PC-3 (cell line): ENCODE data around the gene HSPA12B. TPM values are rescaled to one million over a fixed set of nuclear protein-coding genes. Genes with fewer than 3 reads are reported as not detected.

ENCODE experiments used
- ATAC-seq: fragments of 200-7000 bp; cut with Tn5 transposase; 2 replicates; pipeline ENCODE4 v1.9.1; 2020; ENCODE audit warnings: mild to moderate bottlenecking, moderate library complexity
- BruUV-seq: library from RNA; stranded (reverse); fragments of 400-500 nt; replicated peaks from 2 replicates; lab custom pipeline; 2021; lab: Mats Ljungman, UMichigan
- CTCF ChIA-PET: fragments of 300-600 bp; sonication (Branson Sonifier 250); formaldehyde crosslinking; loops from one replicate; lab custom pipeline; 2022; ENCODE audit warnings: antibody characterized with exemption; lab: Charles Lee
- POLR2A ChIA-PET: fragments of 300-600 bp; sonication (Branson Sonifier 250); formaldehyde crosslinking; loops from one replicate; lab custom pipeline; 2022; ENCODE audit warnings: antibody characterized with exemption; ENCODE audit not compliant: unreplicated experiment; lab: Charles Lee
- DNase-seq: peaks from one replicate; pipeline ENCODE4 v3.0.0-alpha.2; 2015
- H2AFZ ChIP-seq: fragments of 300-600 bp; sonication (generic); 2 replicates; pipeline ENCODE4 v1.6.0; 2016; ENCODE audit warnings: antibody characterized with exemption, low read length
- H3F3A ChIP-seq: fragments of 300-600 bp; sonication (generic); one replicate; pipeline ENCODE4 v1.6.0; 2017; ENCODE audit warnings: antibody characterized with exemption, low read length, control low read depth, mild to moderate bottlenecking; ENCODE audit not compliant: unreplicated experiment
- H3K27ac ChIP-seq: fragments of 300-600 bp; sonication (generic); 2 replicates; pipeline ENCODE4 v1.5.1; 2016; ENCODE audit warnings: mild to moderate bottlenecking, low read length
- H3K27me3 ChIP-seq: fragments of 300-600 bp; sonication (generic); 2 replicates; pipeline ENCODE4 v1.6.1; 2016; ENCODE audit warnings: low read length, mixed read lengths
- H3K36me3 ChIP-seq: fragments of 300-600 bp; sonication (generic); 2 replicates; pipeline ENCODE4 v1.6.1; 2016; ENCODE audit warnings: low read depth, mixed run types, low read length, mixed read lengths
- H3K4me1 ChIP-seq: fragments of 300-600 bp; sonication (generic); 2 replicates; pipeline ENCODE4 v1.5.1; 2016; ENCODE audit warnings: low read length; ENCODE audit not compliant: insufficient read depth
- H3K4me2 ChIP-seq: fragments of 300-600 bp; sonication (generic); 2 replicates; pipeline ENCODE4 v1.6.0; 2016; ENCODE audit warnings: low read length
- H3K4me3 ChIP-seq: fragments of 300-600 bp; sonication (generic); 2 replicates; pipeline ENCODE4 v1.5.1; 2016; ENCODE audit warnings: mild to moderate bottlenecking, low read length, mixed read lengths
- H3K79me2 ChIP-seq: fragments of 300-600 bp; sonication (generic); 2 replicates; pipeline ENCODE4 v1.6.1; 2017; ENCODE audit warnings: low read length, mixed read lengths
- H3K9ac ChIP-seq: fragments of 300-600 bp; sonication (generic); 2 replicates; pipeline ENCODE4 v1.6.0; 2016; ENCODE audit warnings: mild to moderate bottlenecking, low read length
- H3K9me2 ChIP-seq: fragments of 300-600 bp; sonication (generic); replicated peaks from 2 replicates; pipeline ENCODE4 v1.6.1; 2016; ENCODE audit warnings: mixed run types, low read length, mixed read lengths
- H3K9me3 ChIP-seq: fragments of 300-600 bp; sonication (generic); 2 replicates; pipeline ENCODE4 v1.6.1; 2016; ENCODE audit warnings: low read length, mixed read lengths
- H4K20me1 ChIP-seq: fragments of 300-600 bp; sonication (generic); 2 replicates; pipeline ENCODE4 v1.6.1; 2016; ENCODE audit warnings: low read length, mixed read lengths
- CTCF ChIP-seq: fragments of 300-600 bp; sonication (generic); conservative IDR thresholded peaks from 2 replicates; pipeline ENCODE4 v1.5.1; 2017; ENCODE audit warnings: antibody characterized with exemption, low read depth, mild to moderate bottlenecking, low read length
- EZH2 ChIP-seq: fragments of 300-600 bp; sonication (generic); IDR thresholded peaks from one replicate; pipeline ENCODE4 v1.6.1; 2017; ENCODE audit warnings: antibody characterized with exemption, mild to moderate bottlenecking, low read length; ENCODE audit not compliant: unreplicated experiment
- EZH2phosphoT487 ChIP-seq: fragments of 300-600 bp; sonication (generic); IDR thresholded peaks from 2 replicates; pipeline ENCODE4 v1.6.1; 2018; ENCODE audit warnings: mild to moderate bottlenecking, antibody characterized with exemption, low read length, borderline replicate concordance
- intact Hi-C: fragments of 100-400 bp; cut with micrococcal nuclease; formaldehyde crosslinking; loops from 2 replicates; pipeline ENCODE4 v1.9.0; 2023
- total RNA-seq: library from RNA; depleted of rRNA; stranded (reverse); fragments of >200 nt; gene quantifications from 2 replicates; pipeline ENCODE4 v1.2.3, GENCODE V29; 2014

HSPA12B gene
- total RNA-seq, 1 experiment from 2014 or later = not detected

GRCh38 chr20:3753501-3754275 lies 21.2 kb downstream of the HSPA12B start:
- peaks cover 18% of the 10 kb centered on the region for H3K36me3 ChIP-seq
- H3K9me2 ChIP-seq = no peaks in the 10 kb centered on the region
- H4K20me1 ChIP-seq = no peaks in the 10 kb centered on the region
- no peaks in the 10 kb centered on the region for H3K4me1 ChIP-seq
- no peaks in the 10 kb centered on the region for H3K27me3 ChIP-seq
- H3K79me2 ChIP-seq = no peaks in the 10 kb centered on the region
- H3F3A ChIP-seq = no peaks in the 10 kb centered on the region
- ATAC-seq (no peak), DNase-seq (no peak)
- POLR2A ChIA-PET = interaction anchor here (0.6 kb wide), 1 partner anchor 12 kb away, joined by 4 read pairs; no protein-coding TSS in a partner anchor
- CTCF ChIA-PET = interaction anchor here (0.6 to 1.1 kb wide), 5 partner anchors 11 to 101 kb away, joined by 4 to 6 read pairs (median 5); partner anchors contain the start of gene SPEF1
- no peak for TF ChIP-seq CTCF
- no peak for TF ChIP-seq EZH2phosphoT487
- no peak for TF ChIP-seq EZH2
- no peak overlapping the region for H2AFZ ChIP-seq
- no peak overlapping the region for H3K9ac ChIP-seq
- no peak overlapping the region for H3K4me3 ChIP-seq
- intact Hi-C loops = loop anchor here (1.0 kb wide), 1 partner anchor 28 kb away; the partner anchor contains the start of gene SPEF1
- no peaks in the 10 kb centered on the region for H3K9me3 ChIP-seq
- no peak overlapping the region for H3K4me2 ChIP-seq
- TSS peak; percentile 75 for BruUV-seq
- H3K27ac ChIP-seq = no peak overlapping the region

GRCh38 chr20:3754276-3754630 lies 21.8 kb downstream of the HSPA12B start:
- H3K9me3 ChIP-seq = no peaks in the 10 kb centered on the region
- peaks cover 18% of the 10 kb centered on the region for H3K36me3 ChIP-seq
- H3K9me2 ChIP-seq = no peaks in the 10 kb centered on the region
- ATAC-seq = no peak
- TF ChIP-seq EZH2 = no peak
- TF ChIP-seq EZH2phosphoT487 = no peak
- no peak for TF ChIP-seq CTCF
- BruUV-seq = no TSS peak
- intact Hi-C loops = no loop called here
- no peak overlapping the region for H3K27ac ChIP-seq
- H3K4me2 ChIP-seq = no peak overlapping the region
- CTCF ChIA-PET = no interaction called here
- H3F3A ChIP-seq = no peaks in the 10 kb centered on the region
- POLR2A ChIA-PET = interaction anchor here (0.6 kb wide), 1 partner anchor 12 kb away, joined by 4 read pairs; no protein-coding TSS in a partner anchor
- H4K20me1 ChIP-seq = no peaks in the 10 kb centered on the region
- H3K27me3 ChIP-seq = no peaks in the 10 kb centered on the region
- no peak for DNase-seq
- no peak overlapping the region for H3K4me3 ChIP-seq
- H3K4me1 ChIP-seq = no peaks in the 10 kb centered on the region
- peaks cover 3% of the 10 kb centered on the region; the same call in 1 of the 2 replicates for H3K79me2 ChIP-seq
- no peak overlapping the region for H2AFZ ChIP-seq
- no peak overlapping the region for H3K9ac ChIP-seq

GRCh38 chr20:3755269-3755668 lies 22.8 kb downstream of the HSPA12B start:
- Histone ChIP-seq H3K4me3 (no peak overlapping the region), H4K20me1 (no peaks in the 10 kb centered on the region), H3K4me1 (no peaks in the 10 kb centered on the region), H2AFZ (no peak overlapping the region), H3K79me2 (peaks cover 10% of the 10 kb centered on the region; the same call in 1 of the 2 replicates), H3K36me3 (peaks cover 21% of the 10 kb centered on the region), H3K9me3 (no peaks in the 10 kb centered on the region), H3K4me2 (no peak overlapping the region), H3F3A (no peaks in the 10 kb centered on the region), H3K27ac (no peak overlapping the region), H3K27me3 (no peaks in the 10 kb centered on the region), H3K9ac (no peak overlapping the region), H3K9me2 (no peaks in the 10 kb centered on the region)
- BruUV-seq = no TSS peak
- no peak for TF ChIP-seq EZH2
- no peak for TF ChIP-seq CTCF
- TF ChIP-seq EZH2phosphoT487 = no peak
- CTCF ChIA-PET = no interaction called here
- no peak for DNase-seq
- ATAC-seq = no peak
- intact Hi-C loops = no loop called here
- POLR2A ChIA-PET = interaction anchor here (0.6 kb wide), 1 partner anchor 12 kb away, joined by 4 read pairs; the partner anchor contains the start of gene ADISSP
